ENCODE measurements around the gene CD44. TPM values are rescaled to one million over a fixed set of nuclear protein-coding genes. Genes with fewer than 3 reads are reported as not detected.

Gene CD44
- total and polyA plus RNA-seq, 10 of the 15 experiments (the other 5 are each of a cell fraction or from before 2014, with no cell fraction given), result 57.1 to 293 (median 120) TPM

DNA sequence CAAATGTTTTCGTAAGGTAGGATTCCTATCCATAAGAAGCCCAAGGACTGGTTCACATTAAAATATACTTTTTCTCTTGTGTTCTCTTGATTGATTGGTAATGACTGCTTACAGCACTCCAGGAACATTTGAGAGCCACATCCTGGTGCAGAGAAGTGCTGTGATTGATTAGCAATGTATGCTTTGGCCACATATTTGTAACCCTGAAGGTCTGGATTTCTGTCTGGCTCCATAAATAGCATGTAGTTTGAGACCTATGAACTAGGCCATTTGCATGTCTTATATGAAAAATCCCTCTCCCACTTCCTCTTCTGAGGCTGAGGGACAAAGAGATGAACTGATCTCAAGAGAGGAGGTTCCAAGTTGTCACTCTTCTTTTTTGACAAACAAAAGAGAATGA lies 49.3 kb upstream of the CD44 start (continued):
- TF ChIP-seq PAX5 (IDR thresholded peaks at IDR 0.05; ENCODE audit: borderline replicate concordance, low read depth, low read length) (0 out of 2 replicates have a peak, but pooled peaks have one; percentile 17), RFX5 (IDR thresholded peaks at IDR 0.05; ENCODE audit: low read depth, low read length) (no peak), CBFB (IDR thresholded peaks at IDR 0.05; ENCODE audit: low read depth) (0 out of 2 replicates have a peak, but pooled peaks have one; percentile 31), IKZF1 (conservative IDR thresholded peaks at IDR 0.05) (peak; percentile 71), GATAD2B (conservative IDR thresholded peaks at IDR 0.05; ENCODE audit: low read depth) (no peak), JUNB (IDR thresholded peaks at IDR 0.05) (peak; percentile 32; the same call in 1 of the 2 replicates), SP1 (IDR thresholded peaks at IDR 0.05; ENCODE audit: low read depth, low read length) (peak; percentile 20), TAF1 (IDR thresholded peaks at IDR 0.05; ENCODE audit: borderline replicate concordance, low read depth, low read length) (no peak), RBBP5 (conservative IDR thresholded peaks at IDR 0.05) (no peak), HCFC1 (IDR thresholded peaks at IDR 0.05; ENCODE audit: low read length) (no peak), HDAC2 (IDR thresholded peaks at IDR 0.05) (no peak), CHD2 (IDR thresholded peaks at IDR 0.05; ENCODE audit: borderline replicate concordance, low read depth, low read length) (no peak), SPI1 (IDR thresholded peaks at IDR 0.05; ENCODE audit: borderline replicate concordance, insufficient read depth, low read depth, low read length) (peak; percentile 97), POU2F2 (IDR thresholded peaks at IDR 0.05; ENCODE audit: borderline replicate concordance, low read depth, low read length) (peak; percentile 95), MEF2B (IDR thresholded peaks at IDR 0.05; ENCODE audit: partially characterized antibody, poor library complexity, severe bottlenecking) (peak; percentile 85), SUZ12 (IDR thresholded peaks at IDR 0.05; ENCODE audit: unreplicated experiment) (no peak), ZZZ3 (IDR thresholded peaks at IDR 0.05; ENCODE audit: control insufficient read depth, insufficient read length, low read depth) (no peak)
- TF ChIP-seq, protein P1, sequence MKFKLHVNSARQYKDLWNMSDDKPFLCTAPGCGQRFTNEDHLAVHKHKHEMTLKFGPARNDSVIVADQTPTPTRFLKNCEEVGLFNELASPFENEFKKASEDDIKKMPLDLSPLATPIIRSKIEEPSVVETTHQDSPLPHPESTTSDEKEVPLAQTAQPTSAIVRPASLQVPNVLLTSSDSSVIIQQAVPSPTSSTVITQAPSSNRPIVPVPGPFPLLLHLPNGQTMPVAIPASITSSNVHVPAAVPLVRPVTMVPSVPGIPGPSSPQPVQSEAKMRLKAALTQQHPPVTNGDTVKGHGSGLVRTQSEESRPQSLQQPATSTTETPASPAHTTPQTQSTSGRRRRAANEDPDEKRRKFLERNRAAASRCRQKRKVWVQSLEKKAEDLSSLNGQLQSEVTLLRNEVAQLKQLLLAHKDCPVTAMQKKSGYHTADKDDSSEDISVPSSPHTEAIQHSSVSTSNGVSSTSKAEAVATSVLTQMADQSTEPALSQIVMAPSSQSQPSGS (IDR thresholded peaks at IDR 0.05; ENCODE audit: low read length), result no peak
- TF ChIP-seq, protein P2, sequence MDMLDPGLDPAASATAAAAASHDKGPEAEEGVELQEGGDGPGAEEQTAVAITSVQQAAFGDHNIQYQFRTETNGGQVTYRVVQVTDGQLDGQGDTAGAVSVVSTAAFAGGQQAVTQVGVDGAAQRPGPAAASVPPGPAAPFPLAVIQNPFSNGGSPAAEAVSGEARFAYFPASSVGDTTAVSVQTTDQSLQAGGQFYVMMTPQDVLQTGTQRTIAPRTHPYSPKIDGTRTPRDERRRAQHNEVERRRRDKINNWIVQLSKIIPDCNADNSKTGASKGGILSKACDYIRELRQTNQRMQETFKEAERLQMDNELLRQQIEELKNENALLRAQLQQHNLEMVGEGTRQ (IDR thresholded peaks at IDR 0.05; ENCODE audit: borderline replicate concordance, low read depth, low read length), result no peak
- TF ChIP-seq, protein P3, sequence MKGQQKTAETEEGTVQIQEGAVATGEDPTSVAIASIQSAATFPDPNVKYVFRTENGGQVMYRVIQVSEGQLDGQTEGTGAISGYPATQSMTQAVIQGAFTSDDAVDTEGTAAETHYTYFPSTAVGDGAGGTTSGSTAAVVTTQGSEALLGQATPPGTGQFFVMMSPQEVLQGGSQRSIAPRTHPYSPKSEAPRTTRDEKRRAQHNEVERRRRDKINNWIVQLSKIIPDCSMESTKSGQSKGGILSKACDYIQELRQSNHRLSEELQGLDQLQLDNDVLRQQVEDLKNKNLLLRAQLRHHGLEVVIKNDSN (IDR thresholded peaks at IDR 0.05; ENCODE audit: borderline replicate concordance, extremely low read length, insufficient read depth, low read depth, low read length), result no peak
- TF ChIP-seq, protein P4, sequence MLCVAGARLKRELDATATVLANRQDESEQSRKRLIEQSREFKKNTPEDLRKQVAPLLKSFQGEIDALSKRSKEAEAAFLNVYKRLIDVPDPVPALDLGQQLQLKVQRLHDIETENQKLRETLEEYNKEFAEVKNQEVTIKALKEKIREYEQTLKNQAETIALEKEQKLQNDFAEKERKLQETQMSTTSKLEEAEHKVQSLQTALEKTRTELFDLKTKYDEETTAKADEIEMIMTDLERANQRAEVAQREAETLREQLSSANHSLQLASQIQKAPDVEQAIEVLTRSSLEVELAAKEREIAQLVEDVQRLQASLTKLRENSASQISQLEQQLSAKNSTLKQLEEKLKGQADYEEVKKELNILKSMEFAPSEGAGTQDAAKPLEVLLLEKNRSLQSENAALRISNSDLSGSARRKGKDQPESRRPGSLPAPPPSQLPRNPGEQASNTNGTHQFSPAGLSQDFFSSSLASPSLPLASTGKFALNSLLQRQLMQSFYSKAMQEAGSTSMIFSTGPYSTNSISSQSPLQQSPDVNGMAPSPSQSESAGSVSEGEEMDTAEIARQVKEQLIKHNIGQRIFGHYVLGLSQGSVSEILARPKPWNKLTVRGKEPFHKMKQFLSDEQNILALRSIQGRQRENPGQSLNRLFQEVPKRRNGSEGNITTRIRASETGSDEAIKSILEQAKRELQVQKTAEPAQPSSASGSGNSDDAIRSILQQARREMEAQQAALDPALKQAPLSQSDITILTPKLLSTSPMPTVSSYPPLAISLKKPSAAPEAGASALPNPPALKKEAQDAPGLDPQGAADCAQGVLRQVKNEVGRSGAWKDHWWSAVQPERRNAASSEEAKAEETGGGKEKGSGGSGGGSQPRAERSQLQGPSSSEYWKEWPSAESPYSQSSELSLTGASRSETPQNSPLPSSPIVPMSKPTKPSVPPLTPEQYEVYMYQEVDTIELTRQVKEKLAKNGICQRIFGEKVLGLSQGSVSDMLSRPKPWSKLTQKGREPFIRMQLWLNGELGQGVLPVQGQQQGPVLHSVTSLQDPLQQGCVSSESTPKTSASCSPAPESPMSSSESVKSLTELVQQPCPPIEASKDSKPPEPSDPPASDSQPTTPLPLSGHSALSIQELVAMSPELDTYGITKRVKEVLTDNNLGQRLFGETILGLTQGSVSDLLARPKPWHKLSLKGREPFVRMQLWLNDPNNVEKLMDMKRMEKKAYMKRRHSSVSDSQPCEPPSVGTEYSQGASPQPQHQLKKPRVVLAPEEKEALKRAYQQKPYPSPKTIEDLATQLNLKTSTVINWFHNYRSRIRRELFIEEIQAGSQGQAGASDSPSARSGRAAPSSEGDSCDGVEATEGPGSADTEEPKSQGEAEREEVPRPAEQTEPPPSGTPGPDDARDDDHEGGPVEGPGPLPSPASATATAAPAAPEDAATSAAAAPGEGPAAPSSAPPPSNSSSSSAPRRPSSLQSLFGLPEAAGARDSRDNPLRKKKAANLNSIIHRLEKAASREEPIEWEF (IDR thresholded peaks at IDR 0.05; ENCODE audit: insufficient replicate concordance, low read depth, low read length), result peak; percentile 77
- TF ChIP-seq, protein P5, sequence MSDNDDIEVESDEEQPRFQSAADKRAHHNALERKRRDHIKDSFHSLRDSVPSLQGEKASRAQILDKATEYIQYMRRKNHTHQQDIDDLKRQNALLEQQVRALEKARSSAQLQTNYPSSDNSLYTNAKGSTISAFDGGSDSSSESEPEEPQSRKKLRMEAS (IDR thresholded peaks at IDR 0.05; ENCODE audit: low read depth, low read length), result no peak

Measured in GM12878 (cell line).